SK-N-SH (cell line): ENCODE results near the gene IGF2R. TPM values are rescaled to one million over a fixed set of nuclear protein-coding genes. Genes with fewer than 3 reads are reported as not detected.
"Not testable (repeated sequence)": the region's sequence is repeated elsewhere in the genome, so short reads cannot be mapped to it uniquely, and the experiment has no call there.

Experiments
- CTCF ChIA-PET: fragments of 300-600, 350-600 bp; formaldehyde crosslinking; extraction: SDS; loops from one replicate; lab custom pipeline; 2021; lab: Yijun Ruan, JAX
- POLR2A ChIA-PET: fragments of 350-600 bp; sonication (Branson Sonifier 250); formaldehyde crosslinking; extraction: SDS; loops from one replicate; lab custom pipeline; 2020; ENCODE audit warnings: antibody characterized with exemption, inconsistent platforms; lab: Yijun Ruan, JAX
- DNase-seq: peaks from one replicate; pipeline ENCODE4 v3.0.0; 2012
- H2AFZ ChIP-seq: fragments of 200-600 bp; sonication (generic); 2 replicates; pipeline ENCODE4 v1.8.1; 2016; ENCODE audit warnings: antibody characterized with exemption, mild to moderate bottlenecking, low read depth
- H3F3A ChIP-seq: fragments of 200-600 bp; sonication (generic); replicated peaks from 2 replicates; pipeline ENCODE3; 2016; ENCODE audit warnings: antibody characterized with exemption, mild to moderate bottlenecking; ENCODE audit not compliant: insufficient read depth
- H3K27ac ChIP-seq, 2 experiments: fragments of 200-500 bp in 1 of 2; fragments of 200-600 bp in 1 of 2; sonication (Bioruptor generic) in 1 of 2; sonication (generic), shearing (Covaris generic) in 1 of 2; 2 replicates each; pipeline versions ENCODE4 v1.5.1 to v1.6.1; 2014 to 2016; ENCODE audit warnings: low read depth in 2 of 2, inconsistent platforms in 1 of 2, low read length in 1 of 2, mild to moderate bottlenecking in 1 of 2, mixed read lengths in 1 of 2
- H3K27me3 ChIP-seq: fragments of 200-600 bp; sonication (generic), shearing (Covaris generic); 2 replicates; pipeline ENCODE4 v1.6.1; 2016; ENCODE audit warnings: mixed run types; ENCODE audit not compliant: insufficient read depth
- H3K36me3 ChIP-seq, 2 experiments: fragments of 200-500 bp in 1 of 2; fragments of 200-600 bp in 1 of 2; sonication (Bioruptor generic) in 1 of 2; sonication (generic) in 1 of 2; replicated peaks in 1 of 2; 2 replicates each; pipeline versions ENCODE3 to v1.5.1; 2014 to 2016; ENCODE audit warnings: low read length in 1 of 2, mild to moderate bottlenecking in 1 of 2; ENCODE audit not compliant: insufficient read depth in 2 of 2, control insufficient read depth in 1 of 2
- H3K4me1 ChIP-seq, 2 experiments: fragments of 200-500 bp in 1 of 2; fragments of 200-600 bp in 1 of 2; sonication (Bioruptor generic) in 1 of 2; sonication (generic), shearing (Covaris generic) in 1 of 2; 2 replicates each; pipeline versions ENCODE4 v1.5.1 to v1.6.1; 2014 to 2016; ENCODE audit warnings: low read depth in 1 of 2, low read length in 1 of 2, mixed run types in 1 of 2; ENCODE audit not compliant: insufficient read depth in 2 of 2, control insufficient read depth in 1 of 2
- H3K4me2 ChIP-seq: fragments of 200-600 bp; sonication (generic), shearing (Covaris generic); 2 replicates; pipeline ENCODE4 v1.6.1; 2017; ENCODE audit warnings: mixed run types
- H3K4me3 ChIP-seq, 2 experiments: fragments of 200-500 bp in 1 of 2; fragments of 200-600 bp in 1 of 2; sonication (Bioruptor generic) in 1 of 2; sonication (generic), shearing (Covaris generic) in 1 of 2; 2 replicates each; pipeline versions ENCODE4 v1.5.1 to v1.8.1; 2014 to 2016; ENCODE audit warnings: low read depth in 2 of 2, inconsistent platforms in 1 of 2, low read length in 1 of 2, mild to moderate bottlenecking in 1 of 2, mixed read lengths in 1 of 2, moderate library complexity in 1 of 2
- H3K79me2 ChIP-seq: fragments of 200-600 bp; sonication (generic); 2 replicates; pipeline ENCODE4 v1.8.1; 2017; ENCODE audit warnings: mild to moderate bottlenecking; ENCODE audit not compliant: insufficient read depth
- H3K9ac ChIP-seq: fragments of 200-600 bp; sonication (generic); 2 replicates; pipeline ENCODE4 v1.6.1; 2017; ENCODE audit warnings: mixed run types
- H3K9me2 ChIP-seq: fragments of 200-600 bp; sonication (generic); 2 replicates; pipeline ENCODE4 v1.6.1; 2017; ENCODE audit warnings: mixed run types
- H3K9me3 ChIP-seq: fragments of 200-600 bp; sonication (generic); 2 replicates; pipeline ENCODE4 v1.6.1; 2017; ENCODE audit warnings: mixed run types, mild to moderate bottlenecking, moderate library complexity
- H4K20me1 ChIP-seq: fragments of 200-600 bp; sonication (generic); 2 replicates; pipeline ENCODE4 v1.6.1; 2017; ENCODE audit warnings: mild to moderate bottlenecking, mixed run types; ENCODE audit not compliant: insufficient read depth
- ELF1 ChIP-seq: IDR thresholded peaks from 2 replicates; pipeline ENCODE4 v1.4.0; 2012
- FOSL2 ChIP-seq: IDR thresholded peaks from 2 replicates; pipeline ENCODE4 v1.4.0; 2012; ENCODE audit warnings: low read depth, mild to moderate bottlenecking, moderate library complexity, borderline replicate concordance
- GABPA ChIP-seq: IDR thresholded peaks from 2 replicates; pipeline ENCODE4 v1.4.0; 2012; ENCODE audit warnings: low read depth, mild to moderate bottlenecking
- JUND ChIP-seq: IDR thresholded peaks from 2 replicates; pipeline ENCODE4 v1.4.0; 2012
- MAX ChIP-seq: IDR thresholded peaks from 2 replicates; pipeline ENCODE4 v1.4.0; 2012; ENCODE audit warnings: low read depth
- NRF1 ChIP-seq: IDR thresholded peaks from 2 replicates; pipeline ENCODE4 v1.6.1; 2012; ENCODE audit warnings: low read depth, mild to moderate bottlenecking, low read length
- PBX3 ChIP-seq: IDR thresholded peaks from 2 replicates; pipeline ENCODE4; 2012
- RFX5 ChIP-seq: IDR thresholded peaks from 2 replicates; pipeline ENCODE4 v1.6.1; 2012; ENCODE audit warnings: mild to moderate bottlenecking, improper control_type of control experiment, low read length
- TEAD4 ChIP-seq: IDR thresholded peaks from 2 replicates; pipeline ENCODE4 v1.4.0; 2012; ENCODE audit warnings: mild to moderate bottlenecking, borderline replicate concordance; ENCODE audit not compliant: insufficient read depth
- USF1 ChIP-seq: IDR thresholded peaks from 2 replicates; pipeline ENCODE4 v1.4.0; 2012; ENCODE audit warnings: low read depth, borderline replicate concordance
- WGBS: methylation state at CpG from one replicate; pipeline ENCODE4 v1.1.6; 2017; ENCODE audit warnings: low lambda C conversion rate; 5-methylcytosine and 5-hydroxymethylcytosine counted together
- polyA plus RNA-seq, 3 experiments: library from polyadenylated mRNA; depleted of rRNA; stranded (reverse); fragments of >200 nt; gene quantifications; 2 replicates each; pipeline ENCODE4 v1.2.3, GENCODE V29; 2012

Gene IGF2R
- polyA plus RNA-seq, 1 of the 3 experiments (the other 2 are of a cell fraction) = 45.0 TPM

GRCh38 chr6:160124605-160125004, 155.7 kb downstream of the IGF2R start:
- no peak overlapping the region for H3K4me2 ChIP-seq
- H3K9ac ChIP-seq = no peak overlapping the region
- H3K9me2 ChIP-seq = no peaks in the 10 kb centered on the region
- CTCF ChIA-PET = interaction anchor here (1.0 kb wide), 1 partner anchor 12 kb away, joined by 3 read pairs; no protein-coding TSS in a partner anchor
- no peaks in the 10 kb centered on the region for H3K9me3 ChIP-seq
- H2AFZ ChIP-seq = no peak overlapping the region
- H3K27ac ChIP-seq = no peak overlapping the region
- TF ChIP-seq GABPA = no peak
- TF ChIP-seq TEAD4 = no peak
- TF ChIP-seq JUND = no peak
- TF ChIP-seq ELF1 = no peak
- TF ChIP-seq RFX5 = no peak
- TF ChIP-seq FOSL2 = no peak
- no peak for TF ChIP-seq PBX3
- no peak for TF ChIP-seq USF1
- no peak for TF ChIP-seq NRF1
- no peak for TF ChIP-seq MAX
- TF ChIP-seq, all 33 proteins: peak for 0
- Histone ChIP-seq H3F3A (no peaks in the 10 kb centered on the region), H3K36me3 (no peaks in the 10 kb centered on the region), H4K20me1 (no peaks in the 10 kb centered on the region), H3K79me2 (no peaks in the 10 kb centered on the region), H3K4me1 (no peaks in the 10 kb centered on the region), H3K4me3 (no peak overlapping the region), H3K27me3 (no peaks in the 10 kb centered on the region)
- WGBS = 51% methylated on average over 5 of the region's 5 CpGs
- DNase-seq = peak; percentile 2
- POLR2A ChIA-PET = no interaction called here

GRCh38 chr6:160125105-160125504, 156.2 kb downstream of the IGF2R start:
- H3K9me3 ChIP-seq, POLR2A ChIA-PET, H3K27me3 ChIP-seq, H3K4me3 ChIP-seq, H3F3A ChIP-seq, H3K9ac ChIP-seq, H2AFZ ChIP-seq, H3K4me1 ChIP-seq, DNase-seq, H3K36me3 ChIP-seq, H4K20me1 ChIP-seq, H3K79me2 ChIP-seq, H3K27ac ChIP-seq, H3K4me2 ChIP-seq, H3K9me2 ChIP-seq: not testable (repeated sequence)
- CTCF ChIA-PET = interaction anchor here (1.0 kb wide), 1 partner anchor 12 kb away, joined by 3 read pairs; no protein-coding TSS in a partner anchor
- 48% methylated on average over 4 of the region's 5 CpGs for WGBS
